ENCODE data around the gene MAGEF1. TPM values are rescaled to one million over a fixed set of nuclear protein-coding genes. Genes with fewer than 3 reads are reported as not detected.
"Not testable (repeated sequence)": the region's sequence is repeated elsewhere in the genome, so short reads cannot be mapped to it uniquely, and the experiment has no call there.

The MAGEF1 gene
- total RNA-seq, 1 donor from 2014 or later: 46.9 TPM

DNA sequence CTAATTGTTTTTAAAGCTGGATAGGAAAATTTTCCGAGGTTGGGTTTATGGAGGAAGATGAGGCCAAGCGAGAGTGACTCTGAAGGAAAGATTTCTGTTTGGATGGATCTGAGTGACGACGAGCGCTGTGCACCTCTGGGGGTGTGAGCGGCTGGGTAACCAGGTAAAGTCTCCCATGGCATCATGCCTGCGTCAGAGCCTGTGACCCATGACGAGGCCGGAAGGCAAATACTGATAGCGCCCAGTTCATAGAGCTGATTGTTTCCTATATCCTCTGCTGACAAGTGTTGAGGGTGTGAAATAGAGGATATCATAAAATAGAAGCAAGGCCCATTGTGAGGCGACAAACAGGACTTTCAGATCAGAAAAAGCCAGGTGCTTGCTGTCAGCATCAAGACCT lies 33.7 kb upstream of the MAGEF1 start:
- FAIRE-seq: no peak
- no peak for DNase-seq (ENCODE audit: low spot score in 2 of 2)

- DNase-seq (ENCODE audit: low spot score in 2 of 2): no peak
- no peak for FAIRE-seq
Observed at GRCh38 chr3:184743248-184743647, 31.4 kb upstream of the MAGEF1 start.

DNA sequence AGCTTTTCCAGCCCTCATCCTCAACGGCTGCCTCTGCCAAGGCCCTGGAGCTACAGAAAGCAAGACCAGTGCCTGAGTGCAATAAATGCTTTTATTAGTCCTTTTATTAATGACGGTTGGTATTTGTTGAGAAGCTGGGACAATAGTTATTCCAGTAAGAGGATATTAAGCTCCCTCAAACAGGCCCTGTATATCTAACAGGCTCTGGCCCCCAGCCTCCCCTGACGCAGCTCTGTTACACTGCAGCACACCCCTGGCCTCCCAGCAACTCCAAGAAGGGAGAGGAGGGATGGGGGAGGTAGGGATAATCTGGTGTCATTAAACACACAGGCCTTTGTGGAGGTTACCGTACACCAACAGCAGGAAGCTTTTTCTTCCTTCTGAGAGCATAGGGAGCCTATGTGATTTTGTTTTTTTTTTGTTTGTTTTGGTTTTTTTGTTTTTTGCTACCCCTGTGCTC lies 30.8 kb upstream of the MAGEF1 start:
- FAIRE-seq (no peak), DNase-seq (ENCODE audit: low spot score in 2 of 2) (no peak)

DNA sequence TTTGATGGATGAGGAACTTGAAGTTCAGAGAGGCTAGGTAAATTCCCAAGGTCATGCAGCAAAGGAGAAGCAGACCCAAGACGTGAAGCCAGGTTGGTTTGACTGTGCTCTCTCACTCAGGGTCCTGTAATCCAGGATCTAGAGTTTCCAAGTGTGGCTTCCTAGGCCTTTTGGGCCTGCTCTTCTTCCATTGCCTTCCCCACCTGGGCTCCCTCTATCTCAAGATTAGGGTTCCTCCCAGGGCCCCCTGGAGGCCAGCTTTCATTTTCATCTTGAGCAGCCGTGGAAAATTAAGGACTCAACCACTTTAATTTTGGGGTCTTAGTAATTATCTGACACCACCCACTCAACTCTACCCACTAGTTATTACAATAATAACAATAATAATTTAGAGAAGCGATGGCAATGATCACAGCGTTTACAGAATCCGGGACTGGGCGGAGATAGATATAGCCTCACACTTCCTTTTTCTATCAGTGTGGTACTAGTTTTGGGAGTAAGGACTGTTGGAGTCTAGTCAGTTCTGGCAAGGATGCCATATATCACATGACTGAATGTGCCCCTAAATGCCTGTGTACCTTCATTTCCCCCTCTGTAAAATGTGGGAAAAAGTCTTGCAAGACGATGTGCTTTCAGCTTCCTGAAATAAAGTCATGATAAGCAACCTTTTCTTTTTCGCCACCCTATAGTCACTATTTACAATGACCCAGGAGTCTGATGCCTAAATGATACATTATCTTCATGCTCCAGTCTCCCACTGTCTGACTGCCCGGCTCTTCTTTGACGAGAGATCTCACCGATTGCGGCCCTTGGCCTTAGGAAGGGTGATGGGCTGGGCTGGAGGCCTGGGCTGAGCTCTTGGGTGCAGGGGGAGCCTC lies 30.2 kb upstream of the MAGEF1 start:
- DNase-seq (ENCODE audit: low spot score in 2 of 2): no peak
- no peak for FAIRE-seq

DNA sequence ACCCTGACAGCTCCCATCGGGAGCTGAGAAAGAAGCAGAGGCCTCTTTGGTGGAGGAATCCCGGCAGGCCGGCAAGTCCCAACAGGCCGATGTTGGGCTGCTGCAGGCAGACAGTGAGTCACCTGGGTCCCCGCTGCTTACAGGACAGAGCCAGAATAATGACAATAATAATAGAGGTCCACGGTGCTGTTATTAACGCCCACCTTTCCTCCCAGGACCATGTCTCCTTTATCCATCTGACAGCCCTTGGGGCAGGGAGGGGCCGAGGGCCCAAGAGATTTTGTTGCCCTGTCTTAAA lies 29.3 kb upstream of the MAGEF1 start:
- DNase-seq (ENCODE audit: low spot score in 2 of 2) (no peak), FAIRE-seq (no peak)

DNA sequence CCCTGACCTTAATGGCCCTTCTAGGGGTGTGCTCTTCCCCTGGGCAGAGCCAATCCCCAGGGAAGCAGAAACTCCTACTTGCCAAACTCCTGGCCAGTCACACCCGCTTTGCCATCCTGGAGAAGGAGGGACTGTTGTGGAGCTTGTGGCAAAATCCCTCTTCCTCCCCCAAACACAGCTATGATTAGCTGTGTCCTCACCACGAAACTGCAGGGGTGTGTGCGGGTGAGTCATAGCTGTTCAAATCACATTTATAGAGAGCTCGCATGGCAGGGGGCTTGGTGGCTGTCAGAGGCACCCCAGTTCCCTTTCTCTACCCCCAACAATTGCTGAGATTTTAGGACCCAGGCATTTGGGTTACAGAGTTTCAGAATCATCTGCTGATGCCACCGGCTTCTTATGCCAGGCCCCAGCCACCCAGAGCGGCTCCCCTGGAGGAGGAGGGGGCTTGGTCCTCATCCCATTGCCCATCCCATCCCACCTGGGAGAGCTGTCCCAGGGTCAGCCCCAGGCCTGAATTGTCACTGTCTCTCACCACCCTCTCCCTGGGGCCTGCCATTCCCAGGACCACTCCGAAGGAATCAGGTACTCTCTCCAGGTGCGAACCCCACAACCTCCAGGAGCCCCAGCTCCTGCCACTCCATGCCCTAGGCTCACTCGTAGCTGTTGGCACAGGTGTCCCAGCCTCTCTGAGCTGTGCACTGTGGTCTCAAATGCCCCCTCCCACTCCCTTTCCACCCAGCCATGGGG lies 28.8 kb upstream of the MAGEF1 start:
- FAIRE-seq: no peak
- DNase-seq (ENCODE audit: low spot score in 2 of 2): peak in 1 of 2 donors; percentile 28

DNA sequence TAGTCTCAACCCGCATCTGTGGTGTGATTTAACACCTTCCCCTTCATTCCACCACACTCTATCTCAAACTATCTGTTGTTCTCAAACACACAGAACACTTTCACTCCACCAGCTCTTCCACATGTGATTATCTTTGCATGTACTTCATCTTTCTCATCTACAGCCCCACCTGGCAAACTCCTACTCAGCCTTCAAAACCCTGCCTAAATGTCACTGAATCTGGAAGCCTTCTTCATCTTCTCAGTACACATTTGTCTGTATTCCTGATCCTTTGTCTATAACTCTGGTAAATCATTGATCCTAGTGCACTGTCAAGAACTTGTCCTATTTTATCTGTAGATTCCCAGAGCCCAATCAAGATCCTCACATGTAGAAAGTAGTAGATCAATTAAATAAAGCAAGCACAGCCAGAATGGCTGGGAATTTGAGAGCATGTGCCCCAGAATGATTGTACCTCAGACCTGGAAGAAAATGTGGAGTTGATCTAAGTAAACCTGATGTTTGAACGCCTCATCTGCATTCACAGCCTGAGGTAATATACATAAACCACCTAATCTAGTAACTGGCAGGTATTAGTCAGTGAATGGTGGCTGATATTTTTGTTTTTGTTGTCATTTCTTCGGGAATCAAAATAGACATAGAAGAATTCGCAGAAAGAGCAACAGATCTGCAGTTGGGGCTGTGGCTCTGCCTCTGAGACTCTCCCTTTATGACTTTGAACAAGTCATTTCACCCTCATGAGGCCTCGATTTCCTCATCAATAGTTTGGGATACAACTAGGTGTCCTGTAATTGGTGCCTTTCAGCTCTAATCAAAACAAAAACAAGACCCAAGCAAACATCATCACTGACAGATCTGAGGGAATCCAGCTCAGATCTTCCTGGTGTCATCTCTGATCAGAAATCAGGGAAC lies 28.0 kb upstream of the MAGEF1 start:
- FAIRE-seq (no peak), DNase-seq (ENCODE audit: low spot score in 2 of 2) (no peak)

GRCh38 chr3:184738982-184739381 lies 27.1 kb upstream of the MAGEF1 start:
- DNase-seq (ENCODE audit: low spot score in 2 of 2): no peak
- no peak for FAIRE-seq

DNA sequence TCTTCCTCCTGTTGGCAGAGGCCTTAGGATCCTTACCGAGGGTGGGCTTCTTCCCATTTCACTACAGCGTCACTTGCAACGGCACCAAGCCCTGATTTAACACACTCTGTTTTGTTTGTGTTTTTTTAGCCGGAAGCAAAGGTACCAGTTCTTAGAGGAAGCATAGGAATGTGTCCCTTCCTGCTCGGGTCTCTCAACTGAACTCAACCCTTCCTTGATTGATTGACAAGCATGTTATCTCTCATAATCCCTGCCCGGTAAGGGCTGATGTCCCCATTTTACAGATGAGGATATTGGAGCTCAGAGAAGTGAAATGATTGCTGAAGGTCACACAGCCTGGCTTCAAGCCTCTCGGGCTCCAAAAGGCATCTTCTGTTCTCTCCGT lies 26.6 kb upstream of the MAGEF1 start:
- FAIRE-seq (no peak), DNase-seq (ENCODE audit: low spot score in 2 of 2) (no peak)

DNA sequence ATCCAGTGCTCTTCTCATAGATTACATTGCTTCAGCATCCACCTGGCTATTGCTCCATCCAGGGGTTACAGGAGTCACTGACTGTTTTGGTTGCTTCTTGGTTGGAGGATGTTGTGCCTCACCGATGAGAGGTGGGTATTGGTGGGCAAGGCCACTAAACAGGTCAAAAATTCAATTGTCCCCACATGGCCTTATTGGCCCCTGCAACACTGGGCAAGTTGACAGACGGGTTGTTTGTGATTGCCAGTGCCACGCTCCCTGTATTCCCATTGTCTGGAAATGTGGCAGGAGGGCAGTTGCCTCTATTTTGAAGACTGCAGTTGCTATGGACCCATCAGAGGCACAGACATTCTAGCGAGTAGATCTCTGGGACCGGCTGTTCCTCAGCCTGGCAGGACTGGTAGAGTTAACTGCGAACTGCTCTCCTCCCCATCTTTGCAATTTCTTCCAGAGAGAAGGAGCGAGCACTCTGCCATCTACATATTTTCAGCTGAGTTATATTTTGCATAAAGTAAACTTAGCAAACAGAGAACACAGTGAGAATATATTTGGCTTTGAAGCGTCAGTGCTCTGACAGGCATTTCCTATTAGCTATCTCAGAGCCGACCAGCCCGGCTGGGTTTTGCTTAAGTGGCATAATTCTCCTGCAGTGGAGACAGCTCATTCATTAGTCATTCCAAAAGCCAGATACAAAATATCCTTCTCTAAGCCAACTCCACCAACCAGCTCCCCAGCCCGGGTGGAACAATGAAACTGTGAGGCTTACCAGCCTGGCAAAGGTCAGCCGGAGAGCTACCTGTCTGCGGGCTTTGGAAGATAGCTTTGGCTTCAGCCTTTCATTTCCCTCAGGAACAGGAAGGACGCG lies 26.0 kb upstream of the MAGEF1 start:
- no peak for FAIRE-seq
- peak in 1 of 2 donors; percentile 46 for DNase-seq (ENCODE audit: low spot score in 2 of 2)

- no peak for DNase-seq (ENCODE audit: low spot score in 2 of 2)
- FAIRE-seq: no peak
Observed at GRCh38 chr3:184737063-184737462, 25.2 kb upstream of the MAGEF1 start.

DNA sequence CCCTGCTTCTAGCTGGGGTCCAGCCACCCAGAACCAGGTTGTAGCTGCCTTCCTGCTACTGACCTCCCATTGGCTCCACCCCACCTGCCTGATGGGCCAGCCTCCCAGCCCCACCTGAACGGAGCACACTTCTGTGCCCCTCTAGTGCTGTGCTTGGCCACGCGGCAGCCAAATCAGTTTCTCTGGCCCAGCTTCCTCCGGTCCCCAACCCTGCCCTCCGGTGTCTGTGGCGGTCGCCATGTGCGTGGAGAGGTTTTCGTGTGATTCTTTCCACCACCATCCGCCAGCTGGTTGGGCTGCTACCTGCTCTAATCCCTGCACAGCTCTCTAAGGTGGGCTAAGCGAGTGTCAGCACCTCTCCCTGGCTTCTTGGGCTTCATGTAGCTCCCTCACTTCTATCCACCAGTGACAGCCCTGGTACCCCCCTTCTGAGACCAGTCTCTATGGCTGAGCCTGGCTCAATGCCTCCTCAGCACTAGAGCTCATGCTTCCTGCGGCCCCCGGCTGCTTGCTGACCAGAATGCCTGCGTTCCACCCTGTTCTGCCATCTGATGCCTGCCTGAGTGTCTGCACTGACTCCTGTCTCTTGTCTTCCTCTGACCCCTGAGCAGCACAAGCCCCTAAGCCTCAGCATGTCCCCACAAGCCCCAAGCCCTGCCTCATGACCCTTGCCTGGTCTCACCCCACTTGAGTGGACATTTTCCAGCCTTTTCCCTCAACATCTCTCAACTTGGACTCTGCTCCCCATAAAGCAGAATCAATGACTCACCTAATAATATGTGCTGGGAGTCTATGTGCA lies 23.2 kb upstream of the MAGEF1 start:
- FAIRE-seq: no peak

DNA sequence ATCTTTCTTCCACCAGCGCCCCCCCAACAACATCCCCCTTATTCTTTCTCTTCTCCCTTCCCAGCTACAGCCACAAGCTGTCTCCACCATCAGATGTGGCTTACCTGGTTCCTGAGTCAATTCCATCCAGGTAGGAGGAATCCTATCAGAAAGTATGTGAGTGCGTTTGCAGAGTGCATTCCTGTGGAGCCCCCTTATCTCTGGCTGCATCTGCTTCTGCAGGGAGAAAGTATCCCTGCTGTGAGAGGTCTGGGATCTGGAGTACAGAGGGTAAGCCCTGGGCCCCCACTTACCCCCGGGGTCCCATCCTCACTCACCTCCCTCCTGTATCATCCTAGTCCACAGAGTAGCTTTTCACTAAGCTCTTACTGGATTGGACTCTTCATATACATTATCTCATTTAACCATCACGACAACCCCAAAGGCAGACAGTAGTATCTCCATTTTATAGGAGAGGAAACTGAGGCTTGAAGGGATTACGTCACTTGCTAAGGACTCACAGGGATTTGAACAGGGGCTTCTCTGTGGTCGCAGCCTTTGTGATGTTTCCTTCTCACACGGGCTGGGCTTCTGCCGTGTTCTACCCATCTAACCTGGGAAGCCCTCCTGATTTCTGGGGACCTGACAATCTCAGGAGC lies 22.2 kb upstream of the MAGEF1 start:
- no peak for DNase-seq (ENCODE audit: low spot score in 2 of 2)
- FAIRE-seq: no peak

More for the DNA sequence above, 23.2 kb upstream of the MAGEF1 start:
- DNase-seq (ENCODE audit: low spot score in 2 of 2): no peak

DNA sequence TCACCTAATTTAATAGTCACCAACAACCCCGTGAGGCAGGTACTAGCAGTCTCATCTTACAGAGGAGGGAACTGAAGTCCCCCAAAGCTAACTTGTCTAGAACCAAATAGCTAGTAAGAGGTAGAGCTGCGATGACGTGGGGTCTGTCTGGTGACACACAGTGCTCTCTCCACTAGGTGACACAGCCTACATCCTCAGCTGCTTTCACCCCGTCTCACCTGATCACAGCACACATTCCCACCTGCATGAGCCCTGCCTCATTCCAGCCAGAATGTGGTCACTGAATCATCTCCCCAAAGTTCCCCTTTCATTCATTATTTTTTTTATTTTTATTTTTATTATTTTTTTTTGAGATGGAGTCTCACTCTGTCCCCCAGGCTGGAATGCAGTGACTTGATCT lies 21.3 kb upstream of the MAGEF1 start:
- DNase-seq (ENCODE audit: low spot score in 2 of 2) (no peak), FAIRE-seq (no peak)

GRCh38 chr3:184731786-184732537 lies 20.1 kb upstream of the MAGEF1 start:
- FAIRE-seq (no peak), DNase-seq (ENCODE audit: low spot score in 2 of 2) (no peak)

- no peak for FAIRE-seq
- no peak for DNase-seq (ENCODE audit: low spot score in 2 of 2)
Observed at GRCh38 chr3:184730924-184731323, 19.1 kb upstream of the MAGEF1 start.

DNA sequence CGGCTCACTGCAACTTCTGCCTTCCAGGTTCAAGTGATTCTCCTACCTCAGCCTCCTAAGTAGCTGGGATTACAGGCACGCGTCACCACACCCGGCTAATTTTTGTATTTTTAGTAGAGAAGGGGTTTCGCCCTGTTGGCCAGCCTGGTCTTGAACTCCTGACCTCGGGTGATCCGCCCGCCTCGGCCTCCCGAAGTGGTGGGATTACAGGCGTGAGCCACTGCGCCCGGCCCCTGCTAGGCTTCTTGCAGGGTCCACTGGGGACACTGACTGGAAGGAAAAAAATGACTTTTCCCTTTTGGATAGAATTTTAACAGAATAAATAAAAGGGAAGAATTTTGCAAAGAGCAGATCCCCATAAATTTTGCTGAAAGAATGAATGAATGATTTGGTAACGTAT lies 17.3 kb upstream of the MAGEF1 start:
- DNase-seq (ENCODE audit: low spot score in 2 of 2); FAIRE-seq: not testable (repeated sequence)

DNA sequence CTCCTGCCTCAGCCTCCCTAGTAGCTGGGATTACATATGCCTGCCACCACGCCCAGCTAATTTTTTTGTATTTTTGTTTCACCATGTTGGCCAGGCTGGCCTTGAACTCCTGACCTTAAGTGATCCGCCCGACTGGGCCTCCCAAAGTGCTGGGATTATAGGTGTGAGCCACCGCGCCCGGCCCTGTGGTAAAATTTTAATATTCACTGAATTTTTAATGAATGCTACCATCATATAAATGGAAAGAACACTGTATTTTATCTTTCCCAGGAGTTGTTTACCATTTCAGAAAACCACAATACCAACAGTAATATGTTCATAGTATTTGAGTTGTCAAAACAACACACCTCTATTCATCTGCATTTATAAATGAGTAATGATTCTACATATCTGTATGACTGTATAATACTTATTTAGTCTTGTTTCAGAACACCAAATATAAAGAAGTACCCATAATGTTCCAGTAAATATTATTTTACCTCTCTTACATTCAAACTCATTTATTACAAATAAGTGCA lies 16.2 kb upstream of the MAGEF1 start:
- DNase-seq (ENCODE audit: low spot score in 2 of 2) (no peak), FAIRE-seq (no peak)
